ENCODE measurements around the gene KDM4B.

KDM4B gene

GRCh38 chr19:5040544-5041167 is 71.7 kb downstream of the KDM4B start:
- no peak overlapping the region for H3K4me3 ChIP-seq (ENCODE audit: low read depth, low read length)
- CTCF ChIA-PET: interaction anchor here (0.6 to 1.0 kb wide), 2 partner anchors 9 to 66 kb away, joined by 4 read pairs; no protein-coding TSS in a partner anchor
- no peak for DNase-seq (ENCODE audit: low read depth, low spot score)
- POLR2A ChIA-PET: no interaction called here
- TF ChIP-seq, protein P1, sequence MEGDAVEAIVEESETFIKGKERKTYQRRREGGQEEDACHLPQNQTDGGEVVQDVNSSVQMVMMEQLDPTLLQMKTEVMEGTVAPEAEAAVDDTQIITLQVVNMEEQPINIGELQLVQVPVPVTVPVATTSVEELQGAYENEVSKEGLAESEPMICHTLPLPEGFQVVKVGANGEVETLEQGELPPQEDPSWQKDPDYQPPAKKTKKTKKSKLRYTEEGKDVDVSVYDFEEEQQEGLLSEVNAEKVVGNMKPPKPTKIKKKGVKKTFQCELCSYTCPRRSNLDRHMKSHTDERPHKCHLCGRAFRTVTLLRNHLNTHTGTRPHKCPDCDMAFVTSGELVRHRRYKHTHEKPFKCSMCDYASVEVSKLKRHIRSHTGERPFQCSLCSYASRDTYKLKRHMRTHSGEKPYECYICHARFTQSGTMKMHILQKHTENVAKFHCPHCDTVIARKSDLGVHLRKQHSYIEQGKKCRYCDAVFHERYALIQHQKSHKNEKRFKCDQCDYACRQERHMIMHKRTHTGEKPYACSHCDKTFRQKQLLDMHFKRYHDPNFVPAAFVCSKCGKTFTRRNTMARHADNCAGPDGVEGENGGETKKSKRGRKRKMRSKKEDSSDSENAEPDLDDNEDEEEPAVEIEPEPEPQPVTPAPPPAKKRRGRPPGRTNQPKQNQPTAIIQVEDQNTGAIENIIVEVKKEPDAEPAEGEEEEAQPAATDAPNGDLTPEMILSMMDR (IDR thresholded peaks at IDR 0.05; ENCODE audit: insufficient read depth, low read length, missing control alignments): no peak

GRCh38 chr19:5041168-5041912 is 72.4 kb downstream of the KDM4B start:
- ChIA-PET POLR2A (no interaction called here), CTCF (interaction anchor here (0.6 to 1.0 kb wide), 3 partner anchors 10 to 130 kb away, joined by 3 to 4 read pairs (median 4); no protein-coding TSS in a partner anchor)
- H3K4me3 ChIP-seq (ENCODE audit: low read depth, low read length): no peak overlapping the region
- no peak for DNase-seq (ENCODE audit: low read depth, low spot score)
- TF ChIP-seq, protein P1 (IDR thresholded peaks at IDR 0.05; ENCODE audit: insufficient read depth, low read length, missing control alignments): no peak

GRCh38 chr19:5041913-5042187 is 72.9 kb downstream of the KDM4B start:
- DNase-seq (ENCODE audit: low read depth, low spot score): no peak
- no peak overlapping the region for H3K4me3 ChIP-seq (ENCODE audit: low read depth, low read length)
- ChIA-PET POLR2A (no interaction called here), CTCF (interaction anchor here (0.7 to 1.3 kb wide), 3 partner anchors 10 to 130 kb away, joined by 3 to 8 read pairs (median 3); no protein-coding TSS in a partner anchor)
- TF ChIP-seq, protein P1 (IDR thresholded peaks at IDR 0.05; ENCODE audit: insufficient read depth, low read length, missing control alignments): no peak

DNA sequence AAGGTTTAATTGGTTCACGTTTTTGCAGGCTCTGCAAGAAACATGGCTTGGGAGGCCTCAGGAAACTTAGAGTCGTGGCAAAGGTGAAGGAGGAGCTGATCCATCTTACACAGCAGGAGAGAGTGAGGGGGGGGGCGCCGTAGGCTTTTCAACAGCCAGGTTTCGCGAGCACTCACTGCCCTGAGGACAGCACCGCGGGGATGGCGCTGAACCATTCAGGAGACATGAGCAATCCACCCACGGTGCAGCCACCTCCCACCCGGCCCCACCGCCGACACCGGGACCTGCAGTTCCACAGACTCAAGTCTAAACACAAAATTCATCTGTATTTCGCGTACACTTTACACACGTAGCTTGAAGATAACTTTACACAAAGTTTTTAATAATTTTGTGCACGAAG is 73.6 kb downstream of the KDM4B start:
- CTCF ChIA-PET: interaction anchor here (0.7 to 1.3 kb wide), 2 partner anchors 11 to 15 kb away, joined by 3 to 8 read pairs; no protein-coding TSS in a partner anchor

GRCh38 chr19:5045029-5045428 is 76.1 kb downstream of the KDM4B start:
- POLR2A ChIA-PET: no interaction called here
- TF ChIP-seq, protein P1 (IDR thresholded peaks at IDR 0.05; ENCODE audit: insufficient read depth, low read length, missing control alignments): no peak
- no peak for DNase-seq (ENCODE audit: low read depth, low spot score)
- CTCF ChIA-PET: interaction anchor here (0.6 to 6.8 kb wide), 5 partner anchors 13 to 535 kb away, joined by 3 to 151 read pairs (median 7); no protein-coding TSS in a partner anchor
- H3K4me3 ChIP-seq (ENCODE audit: low read depth, low read length): no peak overlapping the region

More for the DNA sequence above, 73.6 kb downstream of the KDM4B start:
- TF ChIP-seq, protein P1 (IDR thresholded peaks at IDR 0.05; ENCODE audit: insufficient read depth, low read length, missing control alignments): no peak
- no peak overlapping the region for H3K4me3 ChIP-seq (ENCODE audit: low read depth, low read length)
- POLR2A ChIA-PET: no interaction called here
- DNase-seq (ENCODE audit: low read depth, low spot score): no peak

- H3K4me3 ChIP-seq (ENCODE audit: low read depth, low read length): no peak overlapping the region
- POLR2A ChIA-PET: no interaction called here
- TF ChIP-seq, protein P1 (IDR thresholded peaks at IDR 0.05; ENCODE audit: insufficient read depth, low read length, missing control alignments): no peak
- CTCF ChIA-PET: interaction anchor here (0.6 to 6.8 kb wide), 12 partner anchors 14 to 577 kb away, joined by 3 to 151 read pairs (median 4); partner anchors contain the start of genes SAFB and SAFB2
- no peak for DNase-seq (ENCODE audit: low read depth, low spot score)
Observed at GRCh38 chr19:5045956-5046338, 77.0 kb downstream of the KDM4B start.

Data from AG04449 (cell line).